Measurements from ENCODE around the gene GALNT13. TPM values are rescaled to one million over a fixed set of nuclear protein-coding genes. Genes with fewer than 3 reads are reported as not detected.

Gene GALNT13
- total RNA-seq, 1 experiment from 2014 or later: not detected

- H3K27me3 ChIP-seq (replicated peaks; ENCODE audit: control insufficient read depth, insufficient read depth, low read length): no peaks in the 10 kb centered on the region
- no peaks in the 10 kb centered on the region for H3K4me1 Mint-ChIP-seq (ENCODE audit: low read depth, unreplicated experiment)
- H3K36me3 Mint-ChIP-seq (ENCODE audit: insufficient read depth, unreplicated experiment): no peaks in the 10 kb centered on the region
- H3K27me3 Mint-ChIP-seq (ENCODE audit: insufficient read depth, unreplicated experiment): peaks cover 3% of the 10 kb centered on the region
- peaks cover 10% of the 10 kb centered on the region for H3K9me3 Mint-ChIP-seq (ENCODE audit: unreplicated experiment)
- H3K4me3 ChIP-seq (ENCODE audit: low read depth, low read length): no peak overlapping the region
- no peak overlapping the region for H3K27ac Mint-ChIP-seq (ENCODE audit: unreplicated experiment)
- POLR2A ChIA-PET: no interaction called here
- BruUV-seq (replicated peaks): no TSS peak
- H3K36me3 ChIP-seq (ENCODE audit: control insufficient read depth, insufficient read depth, low read length): no peaks in the 10 kb centered on the region
- H3K9me3 ChIP-seq: no peaks in the 10 kb centered on the region
- intact Hi-C loops (cut with micrococcal nuclease; ENCODE audit: unreplicated experiment): no loop called here
- no peak overlapping the region for H3K4me3 Mint-ChIP-seq (ENCODE audit: unreplicated experiment)
- DNase-seq: no peak
- CTCF ChIA-PET: no interaction called here
- no peak for TF ChIP-seq CTCF (IDR thresholded peaks at IDR 0.05; ENCODE audit: insufficient read depth in 1 of 2, low read depth in 1 of 2, low read length in 1 of 2, severe bottlenecking in 1 of 2, unreplicated experiment in 1 of 2)
- H3K4me1 ChIP-seq: no peaks in the 10 kb centered on the region
Observed at GRCh38 chr2:153872311-153873051, 759 bp downstream of the GALNT13 start.

- POLR2A ChIA-PET: no interaction called here
Observed at GRCh38 chr2:153873052-153874048, 1.6 kb downstream of the GALNT13 start.

More at GRCh38 chr2:153873052-153874048, 1.6 kb downstream of the GALNT13 start:
- no peaks in the 10 kb centered on the region for H3K27me3 ChIP-seq (replicated peaks; ENCODE audit: control insufficient read depth, insufficient read depth, low read length)
- H3K4me3 Mint-ChIP-seq (ENCODE audit: unreplicated experiment): no peak overlapping the region
- H3K36me3 Mint-ChIP-seq (ENCODE audit: insufficient read depth, unreplicated experiment): no peaks in the 10 kb centered on the region
- CTCF ChIA-PET: no interaction called here
- no peaks in the 10 kb centered on the region for H3K4me1 Mint-ChIP-seq (ENCODE audit: low read depth, unreplicated experiment)
- no TSS peak for BruUV-seq (replicated peaks)
- no peak for DNase-seq
- no peaks in the 10 kb centered on the region for H3K4me1 ChIP-seq
- no peaks in the 10 kb centered on the region for H3K9me3 ChIP-seq
- no peak overlapping the region for H3K27ac Mint-ChIP-seq (ENCODE audit: unreplicated experiment)
- TF ChIP-seq CTCF (IDR thresholded peaks at IDR 0.05; ENCODE audit: insufficient read depth in 1 of 2, low read depth in 1 of 2, low read length in 1 of 2, severe bottlenecking in 1 of 2, unreplicated experiment in 1 of 2): no peak
- peaks cover 10% of the 10 kb centered on the region for H3K9me3 Mint-ChIP-seq (ENCODE audit: unreplicated experiment)
- H3K27me3 Mint-ChIP-seq (ENCODE audit: insufficient read depth, unreplicated experiment): peaks cover 3% of the 10 kb centered on the region
- intact Hi-C loops (cut with micrococcal nuclease; ENCODE audit: unreplicated experiment): no loop called here
- H3K4me3 ChIP-seq (ENCODE audit: low read depth, low read length): no peak overlapping the region
- H3K36me3 ChIP-seq (ENCODE audit: control insufficient read depth, insufficient read depth, low read length): no peaks in the 10 kb centered on the region

Data from Caco-2 (cell line).